NCI-H446 treated with DMSO at 0.1 percent for 48 hours (cell line): Measurements from ENCODE around the gene SAAL1.
A peak's percentile ranks its signal among the peaks of the same experiment; 100 is the strongest.
"Not testable (repeated sequence)": the region's sequence is repeated elsewhere in the genome, so short reads cannot be mapped to it uniquely, and the experiment has no call there.

ENCODE experiments used
- DNase-seq: peaks from one replicate; lab custom pipeline; 2025; lab: John Stamatoyannopoulos, UW

SAAL1 gene, protein sequence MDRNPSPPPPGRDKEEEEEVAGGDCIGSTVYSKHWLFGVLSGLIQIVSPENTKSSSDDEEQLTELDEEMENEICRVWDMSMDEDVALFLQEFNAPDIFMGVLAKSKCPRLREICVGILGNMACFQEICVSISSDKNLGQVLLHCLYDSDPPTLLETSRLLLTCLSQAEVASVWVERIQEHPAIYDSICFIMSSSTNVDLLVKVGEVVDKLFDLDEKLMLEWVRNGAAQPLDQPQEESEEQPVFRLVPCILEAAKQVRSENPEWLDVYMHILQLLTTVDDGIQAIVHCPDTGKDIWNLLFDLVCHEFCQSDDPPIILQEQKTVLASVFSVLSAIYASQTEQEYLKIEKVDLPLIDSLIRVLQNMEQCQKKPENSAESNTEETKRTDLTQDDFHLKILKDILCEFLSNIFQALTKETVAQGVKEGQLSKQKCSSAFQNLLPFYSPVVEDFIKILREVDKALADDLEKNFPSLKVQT

DNA sequence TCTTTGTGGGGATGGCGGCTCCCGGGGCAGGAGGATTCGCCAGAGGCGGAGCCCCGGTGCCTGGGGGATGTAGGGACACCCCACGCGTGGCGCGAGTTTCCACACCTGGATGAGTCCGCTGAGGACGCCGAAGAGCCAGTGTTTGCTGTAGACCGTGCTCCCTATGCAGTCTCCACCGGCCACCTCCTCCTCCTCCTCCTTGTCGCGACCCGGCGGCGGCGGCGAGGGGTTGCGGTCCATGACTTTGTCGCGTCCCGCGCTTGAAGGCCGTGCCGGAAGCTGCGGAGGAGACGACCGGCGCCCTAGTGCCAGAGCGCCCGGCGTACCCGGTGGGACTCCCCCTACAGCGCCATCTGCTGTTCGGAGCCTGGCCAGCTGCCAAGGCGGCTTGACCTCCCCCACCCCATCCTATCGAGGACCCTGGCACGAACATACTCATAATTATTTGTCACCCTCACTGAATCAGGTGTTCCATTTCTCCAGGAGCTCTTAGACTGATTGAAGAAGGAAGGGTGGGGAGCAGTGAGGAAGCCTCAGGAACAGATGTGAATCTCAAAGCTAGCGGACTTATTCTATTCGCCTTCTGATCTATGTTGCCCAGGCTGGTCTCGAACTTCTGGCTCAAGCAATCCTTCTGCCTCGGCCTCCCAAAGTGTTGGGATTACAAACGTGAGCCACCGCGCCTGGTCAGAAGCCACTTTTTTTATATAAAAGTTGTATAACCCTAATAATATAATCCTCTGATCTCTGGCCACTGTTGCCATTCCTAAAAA lies at the start of gene SAAL1:
Gene SAAL1, minus strand, starts transcription at position 281 of the 773 bp plus-strand sequence. Its CDS starts 41 bp downstream, at position 240.
- DNase-seq, result peak; percentile 64

DNA sequence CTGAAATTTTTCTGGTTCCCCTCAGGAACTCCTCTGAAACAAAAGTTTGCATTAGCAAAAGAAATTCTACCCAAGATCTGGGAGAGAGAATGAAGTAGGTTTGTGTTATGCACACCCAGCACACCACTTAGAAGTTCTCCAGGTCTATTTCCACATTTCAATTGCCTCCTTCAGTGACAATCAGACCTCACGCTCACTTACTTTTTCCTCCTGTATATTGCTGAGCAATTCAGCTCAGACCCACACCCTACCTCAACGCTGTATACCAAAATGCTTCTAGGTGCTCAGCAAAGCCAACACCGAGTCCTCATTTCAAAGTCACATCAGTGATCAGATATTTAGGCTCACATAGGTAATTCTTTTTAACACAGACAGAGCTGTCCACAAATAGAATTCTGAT lies 45.7 kb upstream of the SAAL1 start:
- no peak for DNase-seq

DNA sequence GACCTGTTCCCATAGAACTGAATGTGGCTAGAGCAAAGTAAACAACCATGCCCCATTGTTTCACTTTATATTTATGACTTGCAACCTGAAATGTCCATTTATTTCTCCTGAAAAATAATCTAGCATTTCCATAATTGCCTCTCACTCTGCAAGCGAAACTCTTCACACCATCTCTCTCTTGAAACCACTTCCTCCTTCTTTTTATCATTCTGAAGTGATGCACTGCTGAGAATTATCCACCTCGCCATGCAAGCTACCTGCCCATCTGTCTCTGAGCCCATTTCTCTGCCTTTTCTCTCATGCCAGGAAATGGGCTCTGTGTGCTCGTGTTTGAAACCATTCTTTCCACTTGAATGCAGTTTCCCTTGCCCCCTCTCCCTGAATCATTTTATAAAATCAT lies 40.0 kb upstream of the SAAL1 start:
- DNase-seq, result no peak

DNA sequence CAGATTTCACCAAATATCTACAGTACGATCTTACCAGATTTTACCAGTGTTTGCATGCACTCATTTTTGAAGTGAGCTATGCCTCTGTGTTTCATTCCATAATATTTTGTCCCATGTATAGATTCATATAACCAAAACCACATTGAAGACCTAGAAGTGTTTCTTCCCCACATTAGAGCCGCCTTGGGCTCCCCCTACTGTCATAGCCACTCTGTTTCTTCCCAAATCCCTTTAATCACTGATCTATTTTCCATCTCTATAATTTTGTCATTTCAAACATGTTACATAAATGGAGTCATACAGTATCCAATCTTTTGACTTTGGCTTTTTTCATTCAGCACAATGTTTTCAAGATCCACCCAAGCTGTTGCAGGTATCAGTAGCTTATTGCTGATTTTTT lies 39.1 kb upstream of the SAAL1 start:
- no peak for DNase-seq

DNA sequence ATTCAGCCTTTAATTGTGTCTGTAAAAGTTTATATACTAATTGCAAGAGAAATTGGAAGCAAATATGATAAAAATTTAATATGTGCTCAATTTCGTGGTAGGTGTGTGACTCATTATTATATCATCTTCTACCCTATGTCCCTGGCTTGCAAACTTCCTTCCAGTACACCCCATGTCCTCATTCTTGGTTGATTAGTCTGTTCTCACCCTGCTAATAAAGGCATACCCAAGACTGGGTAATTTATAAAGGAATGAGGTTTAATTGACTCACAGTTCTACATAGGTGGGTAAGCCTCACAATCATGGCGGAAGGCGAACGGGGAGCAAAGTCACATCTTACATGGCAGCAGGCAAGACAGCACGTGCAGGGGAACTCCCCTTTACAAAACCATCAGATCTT lies 38.4 kb upstream of the SAAL1 start:
- DNase-seq, result no peak

DNA sequence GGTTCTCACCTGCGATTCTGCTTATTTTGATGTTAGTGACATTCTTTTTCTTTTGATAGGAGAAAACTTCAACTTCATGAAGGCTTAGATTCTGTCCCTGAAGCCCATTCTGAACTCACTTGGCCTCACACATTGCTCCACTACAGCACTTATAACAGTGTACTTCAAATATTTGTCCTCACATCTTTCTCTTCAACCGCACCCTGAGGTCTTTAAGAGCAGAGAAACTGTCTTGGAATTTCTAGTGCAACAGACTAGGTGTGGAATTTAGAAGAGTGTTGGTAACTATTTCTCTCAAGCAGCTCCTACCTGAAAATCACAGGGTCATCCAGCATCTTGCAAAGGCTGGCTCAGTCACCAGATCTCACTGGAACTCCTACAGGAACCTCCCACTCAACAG lies 34.3 kb upstream of the SAAL1 start:
- no peak for DNase-seq

DNA sequence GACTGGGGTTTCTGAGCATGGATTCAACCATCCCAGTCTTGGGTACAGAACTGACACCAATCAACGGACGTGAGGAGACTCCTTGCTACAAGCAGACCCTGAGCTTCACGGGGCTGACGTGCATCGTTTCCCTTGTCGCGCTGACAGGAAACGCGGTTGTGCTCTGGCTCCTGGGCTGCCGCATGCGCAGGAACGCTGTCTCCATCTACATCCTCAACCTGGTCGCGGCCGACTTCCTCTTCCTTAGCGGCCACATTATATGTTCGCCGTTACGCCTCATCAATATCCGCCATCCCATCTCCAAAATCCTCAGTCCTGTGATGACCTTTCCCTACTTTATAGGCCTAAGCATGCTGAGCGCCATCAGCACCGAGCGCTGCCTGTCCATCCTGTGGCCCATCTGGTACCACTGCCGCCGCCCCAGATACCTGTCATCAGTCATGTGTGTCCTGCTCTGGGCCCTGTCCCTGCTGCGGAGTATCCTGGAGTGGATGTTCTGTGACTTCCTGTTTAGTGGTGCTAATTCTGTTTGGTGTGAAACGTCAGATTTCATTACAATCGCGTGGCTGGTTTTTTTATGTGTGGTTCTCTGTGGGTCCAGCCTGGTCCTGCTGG lies 31.4 kb upstream of the SAAL1 start:
- DNase-seq, result no peak

DNA sequence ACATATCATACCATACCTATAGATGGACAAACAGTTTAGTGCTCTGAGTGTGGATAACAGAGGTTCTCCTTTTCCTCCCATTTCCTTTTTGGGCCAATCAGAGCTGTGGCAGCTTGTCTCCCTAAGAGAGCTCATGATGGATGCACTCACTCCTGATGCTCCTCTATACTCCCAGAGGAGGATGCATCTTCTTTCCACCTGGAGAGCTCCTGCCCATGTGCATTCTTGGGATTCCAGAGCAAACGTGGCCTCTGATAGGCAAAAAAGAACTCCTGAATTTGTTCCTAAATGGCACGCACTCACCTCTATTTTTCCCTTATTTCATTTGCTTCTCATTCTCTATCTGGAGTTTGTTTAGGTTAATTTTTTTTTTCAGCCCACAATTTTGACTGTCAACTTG lies 29.4 kb upstream of the SAAL1 start:
- no peak for DNase-seq

DNA sequence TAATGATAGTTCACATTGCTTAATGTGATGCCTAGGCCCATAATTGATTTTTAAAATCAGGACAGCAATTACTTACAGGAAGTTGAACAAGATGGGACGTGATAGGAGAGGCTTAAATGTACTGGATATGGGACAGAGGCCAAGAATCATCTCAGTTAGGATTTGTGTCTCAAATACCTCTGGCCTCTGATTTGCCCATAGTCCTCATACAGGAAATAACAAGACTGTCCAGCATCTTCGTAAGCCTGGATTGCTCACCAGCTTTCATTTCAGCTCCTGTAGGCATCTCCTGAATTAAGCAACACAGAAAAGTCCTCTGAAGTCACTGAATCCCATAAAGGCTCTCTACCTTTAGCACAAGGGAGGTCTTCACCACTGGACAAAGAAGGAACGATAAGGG lies 26.5 kb upstream of the SAAL1 start, which contains the start of gene MRGPRX3:
Gene MRGPRX3, plus strand, starts transcription at position 231 of the 400 bp plus-strand sequence. CDS start 4,632 bp downstream, outside the sequence.
- DNase-seq, result no peak

DNA sequence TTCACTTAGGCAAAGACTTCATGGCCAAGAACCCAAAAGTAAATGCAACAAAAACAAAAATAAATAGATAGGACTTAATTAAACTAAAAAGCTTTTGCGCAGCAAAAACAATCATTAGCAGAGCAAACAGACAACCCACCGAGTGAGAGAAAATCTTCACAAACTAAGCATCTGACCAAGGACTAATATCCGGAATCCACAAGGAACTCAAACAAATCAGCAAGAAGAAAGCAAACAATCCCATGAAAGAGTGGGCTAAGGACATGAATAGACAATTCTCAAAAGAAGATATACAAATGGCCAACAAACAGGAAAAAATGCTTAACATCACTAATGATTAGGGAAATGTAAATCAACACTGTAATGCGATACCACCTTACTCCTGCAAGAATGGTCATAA lies 25.2 kb upstream of the SAAL1 start:
- DNase-seq, result not testable (repeated sequence)

DNA sequence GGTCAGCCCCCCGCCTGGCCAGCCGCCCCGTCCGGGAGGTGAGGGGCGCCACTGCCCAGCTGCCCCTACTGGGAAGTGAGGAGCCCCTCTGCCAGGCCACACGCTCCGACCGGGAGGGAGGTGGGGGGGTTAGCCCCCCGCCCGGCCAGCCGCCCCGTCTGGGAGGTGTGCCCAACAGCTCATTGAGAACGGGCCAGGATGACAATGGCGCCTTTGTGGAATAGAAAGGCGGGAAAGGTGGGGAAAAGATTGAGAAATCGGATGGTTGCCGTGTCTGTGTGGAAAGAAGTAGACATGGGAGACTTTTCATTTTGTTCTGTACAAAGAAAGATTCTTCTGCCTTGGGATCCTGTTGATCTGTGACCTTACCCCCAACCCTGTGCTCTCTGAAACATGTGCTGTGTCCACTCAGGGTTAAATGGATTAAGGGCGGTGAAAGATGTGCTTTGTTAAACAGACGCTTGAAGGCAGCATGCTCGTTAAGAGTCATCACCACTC lies 15.5 kb upstream of the SAAL1 start:
- not testable (repeated sequence) for DNase-seq

DNA sequence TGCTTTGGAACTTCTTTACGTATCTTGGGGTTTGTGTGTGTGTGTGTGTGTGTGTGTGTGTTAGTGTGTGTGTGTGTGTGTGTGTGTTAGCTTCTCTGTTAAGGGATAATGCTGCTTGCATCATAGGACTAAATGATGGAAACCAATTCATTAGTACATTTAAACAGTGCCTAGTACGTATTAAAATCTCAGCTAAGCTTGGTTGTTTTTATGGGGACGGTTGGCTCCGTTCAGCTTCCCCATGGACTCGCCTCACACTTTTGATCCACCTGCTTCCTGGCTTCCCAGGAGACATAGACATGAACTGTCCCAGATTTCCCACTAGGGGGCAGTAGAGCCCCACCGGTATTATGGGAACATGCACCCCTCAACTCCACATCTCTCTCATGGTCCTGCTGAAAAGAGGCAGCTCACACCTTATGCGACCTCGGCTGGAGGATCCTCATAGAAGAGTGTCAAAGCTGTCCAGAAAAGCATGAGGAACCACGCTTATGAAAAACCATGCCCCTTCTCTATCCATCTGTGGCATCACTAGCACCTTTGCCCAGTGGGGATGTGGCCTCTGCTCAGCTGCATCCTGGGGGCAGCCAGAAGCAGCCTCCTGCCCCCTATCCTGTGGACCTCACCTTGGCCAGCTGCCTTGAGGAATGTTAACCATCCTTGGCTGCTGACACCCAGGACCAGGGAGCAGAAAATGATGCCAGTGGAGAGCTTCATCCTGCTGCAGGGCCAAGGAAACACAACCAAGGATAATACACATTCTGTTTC lies 9.7 kb upstream of the SAAL1 start:
- DNase-seq, result no peak

DNA sequence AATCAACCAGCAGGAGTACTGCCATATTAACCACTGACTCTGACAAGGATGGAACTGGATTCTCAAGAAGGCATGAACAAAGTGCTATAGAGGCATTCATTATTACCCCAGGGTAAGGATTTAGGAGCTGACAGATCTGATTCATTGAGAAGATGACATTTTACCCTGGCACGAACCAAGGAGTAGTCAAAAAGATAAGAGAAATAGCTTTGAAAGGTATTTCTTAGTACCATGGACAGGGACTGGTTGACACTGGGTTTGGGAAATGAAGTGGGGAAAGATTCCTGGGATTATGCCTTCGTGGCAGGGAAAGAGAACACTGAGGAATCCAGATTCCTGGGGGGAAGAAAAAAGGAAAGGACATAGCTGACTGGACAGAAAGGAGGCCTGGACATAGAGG lies 5.1 kb upstream of the SAAL1 start:
- DNase-seq, result no peak

DNA sequence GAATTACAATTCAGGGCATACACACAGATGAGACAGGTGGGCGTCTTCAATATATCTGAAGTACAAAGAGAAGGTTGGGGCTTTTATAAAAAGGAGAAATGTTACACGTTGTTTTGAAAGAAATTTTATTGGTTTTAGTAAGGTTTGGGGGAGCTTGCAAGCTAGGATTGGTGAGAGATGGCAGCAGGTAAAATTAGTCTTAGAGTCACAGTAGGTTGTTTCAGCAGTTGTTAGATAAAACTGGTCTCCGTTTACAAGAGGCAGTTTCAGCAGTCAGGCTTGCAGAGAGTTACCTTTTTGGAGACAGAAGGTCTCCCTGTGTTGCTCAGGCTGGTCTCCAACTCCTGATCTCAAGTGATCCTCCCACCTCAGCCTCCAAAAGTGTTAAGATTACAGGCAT lies 2.4 kb upstream of the SAAL1 start:
- DNase-seq, result no peak

DNA sequence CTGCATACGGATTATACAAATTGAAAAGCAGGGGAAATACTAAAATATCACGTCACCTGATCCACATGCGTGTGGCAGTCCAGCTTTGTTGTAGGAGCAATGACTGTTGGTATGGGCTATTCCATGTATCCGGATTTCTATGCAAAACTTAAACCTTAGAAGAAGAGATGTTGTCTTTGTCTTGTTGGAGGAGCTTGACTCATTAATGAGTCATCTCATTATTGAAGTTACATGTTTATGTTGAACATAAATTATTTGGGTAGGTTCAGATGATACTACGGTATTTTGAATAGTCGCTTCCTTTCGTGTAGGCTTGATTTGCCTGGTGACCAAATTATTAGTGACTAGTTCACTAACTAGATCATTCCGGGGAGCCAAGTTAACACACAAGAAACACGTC lies 806 bp upstream of the SAAL1 start:
- no peak for DNase-seq

DNA sequence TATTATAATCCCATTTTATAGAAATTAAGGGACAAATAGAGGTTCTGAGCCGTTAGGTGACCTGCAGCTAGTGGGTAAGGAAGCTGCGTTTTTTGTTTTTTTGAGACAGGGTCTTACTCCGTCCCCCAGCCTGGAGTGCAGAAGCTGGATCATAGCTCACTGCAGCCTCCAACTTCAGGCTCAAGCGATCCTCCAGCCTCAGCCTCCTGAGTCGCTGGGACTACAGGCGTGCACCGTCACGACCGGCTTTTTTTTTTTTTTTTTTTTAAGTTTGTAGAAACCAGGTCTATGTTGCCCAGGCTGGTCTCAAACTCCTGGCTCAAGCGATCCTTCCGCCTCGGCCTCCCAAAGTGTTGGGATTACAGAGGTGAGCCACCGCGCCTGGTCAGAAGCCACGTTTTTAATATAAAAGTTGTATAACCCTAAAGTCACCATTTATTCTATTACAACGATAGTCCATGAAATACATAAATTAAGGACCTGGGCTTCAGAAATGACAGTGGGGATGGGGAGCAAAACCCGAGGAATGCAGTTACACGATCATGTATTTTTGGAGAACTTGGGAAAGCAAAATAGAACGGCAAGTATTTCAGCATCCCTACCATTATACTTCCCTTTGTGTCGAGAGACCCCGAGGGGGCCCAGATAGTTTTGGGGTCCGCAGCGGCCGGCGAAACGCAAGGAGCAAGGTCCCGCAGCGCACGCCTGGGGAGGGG lies 638 bp downstream of the SAAL1 start:
- DNase-seq, result no peak

DNA sequence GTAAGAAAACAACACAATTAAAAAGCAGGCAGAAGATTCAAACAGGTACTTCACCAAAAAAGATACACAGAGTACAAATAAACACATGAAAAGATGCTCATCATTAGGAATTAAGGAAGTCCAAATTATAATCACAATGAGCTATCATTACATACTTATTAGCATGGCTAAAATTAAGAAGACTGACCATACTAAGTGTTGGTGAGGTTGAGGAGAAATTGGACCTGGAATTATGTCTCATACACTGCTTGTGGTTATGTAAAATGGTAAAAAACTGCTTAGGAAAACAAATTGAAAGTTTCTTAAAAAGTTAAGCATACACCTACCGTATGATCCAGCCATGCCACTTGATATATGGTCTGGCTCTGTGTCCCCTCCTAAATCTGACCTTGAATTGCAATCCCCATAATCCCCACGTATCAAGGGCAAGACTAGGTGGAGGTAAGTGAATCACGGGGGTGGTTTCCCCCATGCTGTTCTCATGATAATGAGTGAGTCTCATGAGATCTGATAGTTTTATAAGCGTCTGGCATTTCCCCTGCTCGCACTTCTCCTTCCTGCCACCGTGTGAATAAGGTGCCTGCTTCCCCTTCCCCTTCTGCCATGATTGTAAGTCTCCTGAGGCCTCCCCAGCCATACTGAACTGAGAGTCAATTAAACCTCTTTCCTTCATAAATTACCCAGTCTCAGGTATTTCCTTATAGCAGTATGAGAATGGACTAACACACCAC lies 4.8 kb downstream of the SAAL1 start:
- DNase-seq, result no peak

DNA sequence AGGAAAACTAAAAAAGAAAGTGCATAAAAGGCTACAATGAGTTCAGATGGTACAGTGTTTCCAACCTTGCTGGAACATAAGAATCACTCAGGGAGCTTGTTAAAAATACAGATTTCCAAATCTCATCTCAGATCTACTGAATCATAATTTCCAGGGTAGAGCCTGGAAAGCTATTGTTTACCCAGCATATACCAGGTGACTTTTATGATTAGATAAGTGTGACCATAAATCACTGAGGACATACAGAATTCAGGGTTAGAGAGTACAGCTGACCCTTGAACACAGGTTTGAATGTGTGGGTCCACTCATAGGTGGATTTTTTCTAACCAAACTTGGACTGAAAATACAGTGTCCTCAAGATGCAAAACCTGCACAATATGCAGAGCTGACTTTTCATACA lies 11.9 kb downstream of the SAAL1 start:
- no peak for DNase-seq

DNA sequence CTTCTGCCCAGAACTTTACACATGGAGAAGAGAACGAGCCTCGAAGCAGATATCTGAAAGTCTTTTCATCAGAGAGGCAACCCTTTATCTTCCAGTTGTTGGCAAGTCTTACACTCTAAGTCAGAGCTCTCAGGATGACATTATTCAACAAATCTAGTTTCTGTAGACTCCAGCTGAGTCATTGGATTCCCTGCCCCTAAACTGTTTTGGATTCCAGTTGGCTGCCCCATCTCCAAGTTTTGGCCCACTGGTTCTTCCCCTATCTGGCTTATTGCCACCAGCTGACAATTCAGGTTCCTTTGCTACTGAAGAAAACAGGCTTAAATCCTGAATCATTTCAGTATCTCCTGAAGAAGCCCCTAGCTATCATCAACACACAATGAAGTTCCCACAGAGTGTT lies 14.2 kb downstream of the SAAL1 start:
- no peak for DNase-seq

DNA sequence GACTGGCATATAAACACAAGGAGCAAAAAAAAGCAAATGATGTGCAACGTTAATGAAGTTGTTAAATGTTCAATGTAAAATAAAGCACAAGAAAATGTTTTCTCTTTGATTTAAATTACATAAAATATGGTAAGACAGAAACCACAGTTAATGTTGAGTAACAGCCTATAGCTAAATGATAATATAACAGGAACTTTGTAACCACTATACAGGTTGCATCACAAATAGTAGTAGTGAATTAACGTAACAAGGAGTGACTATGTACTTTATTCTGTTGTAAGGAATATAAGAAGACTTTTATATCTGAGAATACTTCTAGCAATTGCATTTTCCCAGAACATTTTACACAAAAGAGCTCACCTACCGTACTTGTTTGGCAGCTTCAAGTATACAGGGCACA lies 16.9 kb downstream of the SAAL1 start:
- DNase-seq, result no peak
